ENCODE results near the gene COA3.

Gene COA3

DNA sequence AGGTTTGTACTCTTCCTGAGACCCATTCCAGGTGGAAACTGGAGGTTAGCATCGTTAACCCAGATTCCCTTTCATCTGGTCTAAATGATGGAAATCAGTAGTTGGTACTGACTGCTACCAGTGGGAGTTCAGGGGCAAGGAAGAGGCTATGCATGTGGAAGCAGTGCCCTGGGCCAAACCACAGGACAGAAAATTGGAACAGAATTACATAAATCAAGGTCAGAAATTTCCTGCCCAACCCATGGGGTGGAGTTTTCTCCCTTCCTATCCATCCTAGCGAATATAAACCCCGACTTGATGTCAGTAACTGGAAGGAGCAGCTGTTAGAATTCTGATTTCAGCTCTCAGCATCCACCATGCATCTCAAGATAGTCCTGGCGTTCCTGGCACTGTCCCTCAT lies 45.8 kb upstream of the COA3 start, which contains the start of gene AOC2:
Gene AOC2 (plus strand): TSS at position 310 of the 400 bp plus-strand sequence. CDS start 47 bp downstream, at position 357.
- TF ChIP-seq, protein P1, sequence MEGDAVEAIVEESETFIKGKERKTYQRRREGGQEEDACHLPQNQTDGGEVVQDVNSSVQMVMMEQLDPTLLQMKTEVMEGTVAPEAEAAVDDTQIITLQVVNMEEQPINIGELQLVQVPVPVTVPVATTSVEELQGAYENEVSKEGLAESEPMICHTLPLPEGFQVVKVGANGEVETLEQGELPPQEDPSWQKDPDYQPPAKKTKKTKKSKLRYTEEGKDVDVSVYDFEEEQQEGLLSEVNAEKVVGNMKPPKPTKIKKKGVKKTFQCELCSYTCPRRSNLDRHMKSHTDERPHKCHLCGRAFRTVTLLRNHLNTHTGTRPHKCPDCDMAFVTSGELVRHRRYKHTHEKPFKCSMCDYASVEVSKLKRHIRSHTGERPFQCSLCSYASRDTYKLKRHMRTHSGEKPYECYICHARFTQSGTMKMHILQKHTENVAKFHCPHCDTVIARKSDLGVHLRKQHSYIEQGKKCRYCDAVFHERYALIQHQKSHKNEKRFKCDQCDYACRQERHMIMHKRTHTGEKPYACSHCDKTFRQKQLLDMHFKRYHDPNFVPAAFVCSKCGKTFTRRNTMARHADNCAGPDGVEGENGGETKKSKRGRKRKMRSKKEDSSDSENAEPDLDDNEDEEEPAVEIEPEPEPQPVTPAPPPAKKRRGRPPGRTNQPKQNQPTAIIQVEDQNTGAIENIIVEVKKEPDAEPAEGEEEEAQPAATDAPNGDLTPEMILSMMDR (IDR thresholded peaks at IDR 0.05): no peak
- peak; percentile 17 for DNase-seq (ENCODE audit: low spot score)
- Histone ChIP-seq H3K4me3 (no peak within 1 kb of the TSS), H3K27ac (peak within 1 kb of the TSS in 1 of 2 donors; percentile 49)

DNA sequence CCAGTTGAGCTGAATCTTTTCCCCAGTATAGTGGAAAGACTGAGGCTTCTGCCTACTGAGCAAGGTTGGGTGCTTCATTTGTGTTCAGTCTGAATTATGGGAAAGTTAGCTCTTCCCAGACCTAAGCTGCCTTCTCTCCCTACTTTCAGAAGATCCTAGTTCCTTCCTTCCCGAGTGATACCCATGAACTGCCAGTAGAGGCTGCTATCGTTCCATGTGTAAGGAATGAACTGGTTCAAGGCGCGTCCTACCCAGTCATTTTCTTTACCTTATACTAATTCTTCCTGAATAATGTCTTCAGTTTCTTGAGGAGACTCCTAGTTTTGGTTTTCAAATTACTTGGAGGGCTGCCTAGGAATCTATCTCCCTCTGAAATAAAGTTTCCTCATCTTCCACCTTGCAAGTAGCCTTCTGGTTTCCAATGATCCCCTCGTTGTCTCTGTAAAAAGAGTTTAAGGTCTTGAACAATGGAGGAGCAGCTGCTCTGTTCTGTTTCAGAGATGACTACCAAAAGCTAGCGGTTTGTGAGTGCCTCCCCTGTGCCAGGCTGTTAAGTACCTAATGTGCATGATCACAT lies 44.9 kb upstream of the COA3 start:
- no peak for DNase-seq (ENCODE audit: low spot score)
- Histone ChIP-seq H3K27ac (peak overlapping the region in 1 of 2 donors; percentile 49), H3K4me3 (no peak overlapping the region)
- TF ChIP-seq, protein P1 (IDR thresholded peaks at IDR 0.05): peak; percentile 87

DNA sequence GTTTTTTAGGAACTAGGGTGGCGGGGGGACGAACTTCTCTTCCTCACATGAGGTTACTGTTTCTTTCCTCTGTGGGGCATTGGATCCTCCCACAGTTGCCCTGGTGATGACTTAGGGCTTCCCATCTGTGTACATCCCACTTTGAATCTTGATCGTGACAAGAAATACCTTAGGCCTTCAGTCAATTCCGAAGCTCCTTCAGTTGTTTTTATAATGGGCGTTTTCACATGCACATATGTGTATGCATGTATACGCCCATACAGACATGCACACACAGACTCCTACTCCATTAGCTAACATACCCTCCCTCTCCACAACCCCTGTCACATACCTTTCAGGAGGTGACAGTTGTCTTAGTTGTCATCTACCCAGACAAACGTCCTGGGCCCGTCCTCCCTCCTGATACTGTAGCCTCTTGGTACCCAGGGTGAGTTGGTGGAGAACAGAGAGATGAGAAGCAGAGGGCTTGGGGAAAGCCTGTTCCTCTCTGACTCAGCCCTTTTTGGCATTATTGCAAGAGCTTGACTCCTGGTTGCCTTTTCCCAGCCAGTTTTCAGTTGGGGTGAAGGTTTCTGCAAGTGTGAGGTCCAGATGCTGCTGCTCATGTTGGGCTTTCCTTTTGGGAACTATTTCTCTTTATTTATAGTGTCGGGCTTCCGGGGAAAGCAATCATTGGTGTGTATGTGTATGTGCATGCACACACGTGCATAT lies 43.6 kb upstream of the COA3 start:
- TF ChIP-seq, protein P1 (IDR thresholded peaks at IDR 0.05): no peak
- Histone ChIP-seq H3K4me3 (no peak overlapping the region), H3K27ac (no peak overlapping the region)
- DNase-seq (ENCODE audit: low spot score): peak; percentile 29

DNA sequence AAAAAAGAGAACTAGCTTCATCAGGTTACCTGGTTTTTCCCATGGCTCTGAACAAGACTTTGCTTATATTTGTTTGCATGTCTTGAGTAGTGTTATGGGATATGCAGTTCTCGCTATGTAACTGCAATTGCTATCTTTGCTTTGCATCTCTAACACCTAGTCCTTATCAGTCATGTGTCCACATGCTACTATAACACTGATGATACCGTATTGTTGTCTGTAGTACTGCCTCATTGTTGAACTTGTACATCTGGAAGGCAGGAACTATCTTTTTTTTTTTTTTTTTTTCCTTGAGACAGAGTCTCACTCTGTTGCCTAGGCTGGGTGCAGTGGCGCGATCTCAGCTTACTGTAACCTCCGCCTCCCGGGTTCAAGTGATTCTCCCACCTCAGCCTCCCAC lies 37.2 kb upstream of the COA3 start:
- Histone ChIP-seq H3K4me3 (no peak overlapping the region), H3K27ac (no peak overlapping the region)
- no peak for DNase-seq (ENCODE audit: low spot score)
- TF ChIP-seq, protein P1 (IDR thresholded peaks at IDR 0.05): no peak

DNA sequence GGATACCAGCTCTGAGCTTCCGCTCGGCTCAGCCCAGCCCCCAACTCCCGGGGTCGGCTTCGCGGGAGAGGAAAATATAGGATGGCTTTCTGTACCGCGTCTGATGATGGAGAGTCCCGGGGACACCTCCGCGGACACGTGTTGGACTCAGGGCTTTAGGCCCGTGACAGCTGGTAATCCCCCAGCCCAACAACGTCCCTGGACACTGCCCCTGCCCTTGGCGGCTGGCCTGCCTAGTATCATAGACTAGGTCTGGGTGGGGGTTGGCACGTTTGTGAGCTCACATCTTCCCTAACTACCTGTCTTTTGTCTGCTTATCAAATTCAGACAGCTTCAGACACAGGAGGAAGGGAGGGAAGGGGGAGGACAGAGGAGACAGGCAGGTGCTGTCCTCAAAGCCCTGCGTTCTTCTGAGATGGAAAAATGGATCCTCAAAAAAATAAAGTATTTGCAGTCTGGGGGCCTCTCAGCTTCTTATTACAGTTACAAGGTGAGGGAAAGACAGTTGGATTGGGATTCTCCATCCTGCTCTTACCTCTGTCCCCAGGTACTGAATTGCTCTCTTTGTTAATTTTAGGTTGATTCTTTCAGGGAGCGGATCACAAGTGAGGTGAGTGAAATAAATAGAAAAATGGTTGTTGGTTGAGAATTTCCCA lies 35.4 kb upstream of the COA3 start:
- H3K27ac ChIP-seq: peak overlapping the region; percentile 84 to 86
- TF ChIP-seq, protein P1 (IDR thresholded peaks at IDR 0.05): no peak
- peak; percentile 72 for DNase-seq (ENCODE audit: low spot score)
- H3K4me3 ChIP-seq: peak overlapping the region; percentile 81

DNA sequence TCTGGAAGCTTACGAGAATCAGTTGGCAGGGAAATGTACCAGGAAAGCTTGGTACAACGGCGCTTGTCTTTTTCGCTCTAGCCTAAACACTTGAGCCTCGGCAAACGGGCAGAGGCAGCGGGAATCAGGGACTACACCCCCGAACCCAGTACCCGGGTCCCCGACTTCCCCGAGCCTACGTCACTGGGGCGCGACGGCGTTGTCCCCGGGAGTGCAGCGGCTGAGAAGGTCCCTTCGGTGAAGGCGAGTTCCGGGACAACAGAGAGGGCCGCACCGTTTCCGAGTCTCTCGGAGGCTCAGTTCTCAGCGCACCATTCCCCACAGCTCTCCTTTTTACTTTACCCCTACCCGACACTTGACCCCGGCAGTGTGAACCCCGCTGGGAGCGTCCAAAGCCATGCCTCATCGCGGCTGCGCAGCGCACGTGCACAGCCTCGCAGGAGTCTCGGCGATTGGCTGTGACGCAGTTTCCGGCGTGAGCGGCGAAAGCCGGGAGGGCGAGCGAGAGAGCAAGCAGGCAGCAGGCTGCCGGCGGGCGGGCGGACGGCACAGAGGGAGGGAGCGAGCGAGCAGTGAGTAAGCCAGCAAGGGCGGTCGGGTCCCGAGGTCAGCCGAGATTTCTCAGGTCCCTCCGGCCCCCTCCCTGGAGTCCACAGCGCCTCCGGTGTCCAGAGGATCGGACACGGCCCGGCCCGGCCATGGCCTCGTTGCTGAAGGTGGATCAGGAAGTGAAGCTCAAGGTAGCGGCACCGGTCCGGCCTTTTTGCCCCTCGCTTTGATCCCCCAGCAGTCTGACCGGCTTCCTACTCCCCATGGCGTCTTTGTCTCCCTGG lies 34.6 kb upstream of the COA3 start, which contains the start of gene PSME3:
Gene PSME3 (plus strand): TSS at position 464 of the 833 bp plus-strand sequence. CDS start 235 bp downstream, at position 699.
- peak within 1 kb of the TSS; percentile 84 to 86 for H3K27ac ChIP-seq
- DNase-seq (ENCODE audit: low spot score): peak; percentile 94
- H3K4me3 ChIP-seq: peak within 1 kb of the TSS; percentile 81
- TF ChIP-seq, protein P1 (IDR thresholded peaks at IDR 0.05): no peak
